D341Med (cell line): ENCODE results near the gene SOX8.

Experiments
- DNase-seq: peaks from one replicate; pipeline ENCODE4 v3.0.0; 2012; ENCODE audit warnings: low spot score

SOX8 gene

DNA sequence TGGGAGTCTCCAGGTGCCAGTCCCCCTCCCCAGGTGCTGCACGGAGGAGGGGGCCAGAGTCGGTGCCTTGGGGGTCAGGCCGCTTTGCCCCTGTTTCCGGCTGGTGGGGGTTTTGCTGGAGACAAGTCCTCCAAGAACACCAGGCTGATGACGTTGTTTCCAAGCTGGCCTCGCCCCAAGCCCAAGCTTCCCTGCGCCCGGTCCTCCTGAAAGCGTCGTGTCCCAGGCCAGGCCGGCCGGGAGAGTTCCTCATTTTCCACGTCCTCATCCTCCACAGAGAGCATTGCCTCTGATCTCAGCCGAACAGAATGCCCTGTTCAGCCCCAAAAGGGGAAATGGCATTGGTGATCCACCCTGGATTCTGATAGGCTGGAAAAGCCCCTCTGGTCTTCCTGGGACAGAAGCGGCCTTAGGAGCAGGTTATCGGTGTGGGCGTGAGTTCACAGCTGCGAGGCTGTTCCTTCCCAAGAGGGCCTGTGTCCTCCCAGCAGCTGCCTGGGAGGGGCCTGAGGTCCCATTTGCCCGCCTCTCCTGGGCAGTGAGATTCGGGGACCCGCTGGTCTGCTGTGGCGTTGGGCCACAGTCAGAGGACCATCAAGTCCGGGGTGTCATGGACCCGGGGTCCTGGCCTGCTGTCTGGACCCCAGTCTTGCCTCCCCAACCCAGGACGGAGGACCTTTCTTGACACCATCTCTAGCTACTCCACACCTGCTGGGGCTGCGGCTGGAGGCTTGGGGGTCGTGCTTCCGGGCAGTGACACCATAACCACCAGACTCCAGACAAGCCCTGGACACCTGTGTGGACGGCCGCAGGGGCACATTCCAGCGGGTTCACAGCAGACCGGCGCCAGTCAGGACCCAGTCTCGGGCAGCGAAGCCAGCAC lies 7.1 kb downstream of the SOX8 start:
- DNase-seq: no peak

DNA sequence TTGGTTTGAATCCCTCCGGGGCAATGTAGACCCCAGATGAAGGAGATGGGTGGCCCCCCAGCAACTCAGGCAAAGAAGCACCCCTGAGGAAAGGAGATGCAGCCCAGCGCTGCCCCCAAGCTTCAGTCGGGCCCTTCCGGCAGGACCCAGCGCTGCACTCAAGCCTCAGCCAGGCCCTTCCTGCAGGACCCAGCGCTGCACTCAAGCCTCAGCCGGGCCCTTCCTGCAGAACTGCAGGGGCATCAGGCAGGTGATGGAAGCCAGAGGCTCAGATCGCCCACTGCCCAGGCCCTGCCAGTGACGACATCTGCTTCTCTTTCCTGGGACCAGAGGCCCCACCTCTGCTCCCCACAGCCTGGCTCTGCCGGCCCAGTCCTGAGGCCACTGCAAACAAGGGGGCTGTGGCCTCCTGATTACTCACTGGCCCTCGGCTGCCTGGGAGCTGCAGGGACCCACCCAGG lies 7.8 kb downstream of the SOX8 start:
- DNase-seq: no peak

DNA sequence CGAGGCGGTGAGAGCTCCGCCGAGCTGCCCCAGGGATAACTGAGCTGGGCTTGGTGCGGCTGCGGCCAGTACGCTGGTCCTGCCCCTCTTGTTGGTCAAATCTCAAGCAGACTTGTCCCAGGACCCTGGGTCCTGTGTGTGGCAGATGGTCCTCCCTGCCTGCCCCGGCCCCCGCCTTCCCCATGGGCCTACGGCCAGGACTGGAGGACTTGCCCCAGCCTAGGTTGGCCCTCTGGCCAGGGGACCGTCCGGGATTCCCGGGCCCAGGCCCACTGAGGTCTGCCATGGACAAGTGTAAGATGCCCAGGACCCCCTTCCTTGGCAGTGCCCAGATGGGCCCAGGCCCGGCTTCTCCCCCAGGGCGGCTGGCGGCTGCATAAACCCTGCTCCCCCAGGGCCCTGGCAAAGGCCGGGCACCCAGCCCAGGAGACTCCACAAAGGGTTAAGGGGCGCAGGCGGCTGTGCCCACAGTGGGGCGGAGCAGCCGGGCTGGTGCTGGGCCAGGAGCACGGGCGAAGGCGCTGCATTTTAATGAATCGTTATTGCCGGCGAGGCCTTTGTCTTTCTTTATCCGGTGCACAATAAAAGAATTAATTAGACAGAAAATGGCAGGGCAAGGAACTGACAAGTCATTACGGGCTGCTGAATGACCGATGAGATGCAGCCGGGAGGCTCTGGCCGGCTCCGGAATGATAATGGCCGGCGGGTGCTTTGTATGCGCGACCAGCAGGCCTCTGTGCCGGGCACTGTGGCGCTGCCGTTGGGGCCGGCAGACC lies 9.1 kb downstream of the SOX8 start:
- DNase-seq: no peak

DNA sequence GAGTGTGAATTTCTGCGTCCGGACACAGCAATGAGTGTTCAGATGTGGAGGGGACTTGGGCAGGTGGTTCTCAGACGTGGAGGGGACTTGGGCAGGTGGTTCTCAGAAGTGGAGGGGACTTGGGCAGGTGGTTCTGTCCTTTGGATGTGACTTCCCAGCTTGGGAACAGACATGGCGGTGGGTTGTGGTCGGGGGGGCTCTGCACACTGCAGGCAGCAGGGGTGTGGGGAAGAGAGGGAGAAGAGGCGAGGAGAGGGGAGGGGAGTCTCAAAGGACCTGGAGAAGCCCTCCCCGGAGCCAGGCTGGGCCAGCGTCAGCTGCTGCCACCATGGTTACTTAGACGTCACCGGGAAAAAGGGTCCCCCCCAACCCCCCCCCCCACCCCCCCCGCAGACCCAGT lies 9.8 kb downstream of the SOX8 start:
- DNase-seq: no peak

DNA sequence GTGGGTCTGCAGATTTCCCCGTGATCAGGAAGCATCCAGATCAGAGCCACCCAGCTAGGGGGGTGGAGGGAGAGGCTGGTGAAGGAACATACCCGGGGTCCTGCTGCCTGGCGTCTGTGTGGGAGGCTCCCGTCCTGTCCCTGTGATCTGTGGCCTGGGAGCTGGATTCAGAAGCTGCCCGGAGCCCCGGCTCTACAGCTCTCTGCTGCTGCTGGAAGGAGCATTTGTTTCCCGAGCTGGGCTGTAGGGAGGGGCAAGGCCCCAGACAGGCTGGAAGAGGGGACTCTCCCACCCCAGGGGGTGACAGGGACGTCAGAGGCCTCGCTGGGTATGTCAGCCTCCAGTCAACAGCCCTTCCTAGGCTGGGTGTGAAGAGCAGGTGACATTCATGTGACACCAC lies 10.2 kb downstream of the SOX8 start:
- no peak for DNase-seq

DNA sequence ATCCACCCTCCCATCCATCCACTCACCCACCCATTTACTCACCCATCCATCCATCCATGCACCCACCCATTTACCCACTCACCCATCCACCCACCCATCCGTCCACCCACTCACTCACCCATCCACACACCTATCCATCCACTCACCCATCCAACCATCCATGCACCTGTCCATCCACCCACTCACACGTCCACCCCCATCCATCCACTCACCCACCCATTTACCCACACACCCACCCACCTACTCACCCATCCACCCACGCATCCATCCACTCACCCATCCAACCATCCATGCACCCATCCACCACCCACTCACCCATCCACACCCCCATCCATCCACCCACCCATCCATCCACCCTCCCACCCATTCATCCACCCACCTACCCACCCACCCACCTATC lies 12.2 kb downstream of the SOX8 start:
- no peak for DNase-seq

GRCh38 chr16:995087-995486 lies 13.5 kb downstream of the SOX8 start:
- no peak for DNase-seq

DNA sequence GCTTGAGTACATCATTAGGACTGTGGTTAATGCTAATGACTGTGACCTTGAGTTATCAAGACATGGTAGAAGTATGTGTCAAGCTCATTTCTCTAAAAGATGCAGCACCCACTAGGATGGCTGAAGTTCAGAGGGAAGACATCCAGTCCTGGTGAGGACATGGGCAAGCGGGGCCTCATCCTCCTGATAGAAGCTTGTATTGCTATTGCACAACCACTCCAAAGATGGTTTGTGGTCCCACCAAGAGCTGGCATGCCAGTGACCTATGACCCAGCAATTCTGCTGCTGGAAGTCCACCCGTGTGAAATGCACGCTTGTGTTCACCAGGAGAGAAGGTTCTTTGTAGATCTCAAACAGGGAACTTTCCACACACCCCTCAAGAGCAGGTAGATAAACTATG lies 14.2 kb downstream of the SOX8 start:
- no peak for DNase-seq

DNA sequence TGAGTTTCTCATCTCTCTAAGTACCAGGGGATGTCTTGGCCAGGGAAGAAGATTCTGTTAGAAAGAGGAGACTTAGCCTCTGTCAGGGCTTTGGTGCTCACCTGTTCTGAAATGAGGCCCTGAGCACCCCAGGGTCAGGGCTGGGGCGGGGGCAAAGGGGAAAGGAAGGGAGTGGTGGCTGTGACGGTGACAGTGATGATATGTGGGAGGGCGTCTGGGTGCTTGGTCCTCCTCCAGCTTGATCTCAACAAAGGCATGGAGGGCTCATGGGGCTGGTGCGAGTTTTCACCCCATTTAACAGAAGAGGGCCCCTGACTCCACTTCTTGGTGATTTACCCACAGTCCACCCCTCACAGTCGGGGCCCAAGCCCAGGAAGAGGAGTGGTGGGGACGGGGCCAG lies 15.1 kb downstream of the SOX8 start:
- no peak for DNase-seq

GRCh38 chr16:997440-998051 lies 16.0 kb downstream of the SOX8 start:
- no peak for DNase-seq

DNA sequence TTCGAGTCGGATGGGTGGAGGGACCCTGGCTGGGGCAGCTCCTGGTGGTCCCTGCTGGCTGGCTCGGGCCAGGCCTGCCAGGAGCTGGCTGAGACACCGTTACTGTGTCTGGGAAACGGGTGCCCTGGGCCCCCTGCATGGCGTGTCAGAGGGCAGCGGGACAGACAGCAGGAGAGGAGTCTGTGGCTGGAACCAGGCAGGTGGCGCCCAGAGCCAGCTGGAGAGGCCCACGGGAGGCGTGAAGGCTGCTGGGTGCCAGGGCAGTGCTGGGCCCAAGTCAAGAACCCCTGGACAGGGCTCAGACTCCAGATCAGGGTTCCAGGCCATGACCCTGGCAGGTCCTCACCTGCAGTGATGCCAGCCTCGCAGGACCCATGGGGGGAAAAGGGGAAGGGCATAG lies 16.6 kb downstream of the SOX8 start:
- no peak for DNase-seq

GRCh38 chr16:998615-999014 lies 17.0 kb downstream of the SOX8 start:
- DNase-seq: no peak

- DNase-seq: no peak
Observed at GRCh38 chr16:999677-1000076, 18.1 kb downstream of the SOX8 start.

- no peak for DNase-seq
Observed at GRCh38 chr16:1000608-1001007, 19.0 kb downstream of the SOX8 start.

DNA sequence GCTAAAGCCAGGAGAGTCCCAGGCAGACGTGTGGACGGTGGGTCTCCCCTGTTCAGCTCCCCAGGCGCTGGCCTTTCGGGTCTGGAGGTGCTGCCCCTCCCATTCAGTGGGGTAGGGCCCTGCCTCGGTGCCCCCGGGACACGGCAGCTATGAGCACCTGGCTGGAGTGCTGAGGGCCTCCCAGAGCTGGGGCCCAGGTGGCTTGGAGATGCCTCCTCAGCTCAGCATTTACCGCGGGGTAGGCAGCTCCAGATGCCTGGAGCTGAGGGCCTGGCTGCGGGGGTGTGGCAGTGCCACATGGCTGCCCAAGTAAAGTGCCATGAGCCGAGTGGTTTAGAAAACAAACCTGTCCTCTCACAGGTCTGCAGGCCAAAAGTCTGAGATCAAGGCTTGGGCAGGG lies 19.5 kb downstream of the SOX8 start:
- no peak for DNase-seq

GRCh38 chr16:1002399-1003166 lies 21.0 kb downstream of the SOX8 start:
- no peak for DNase-seq

- no peak for DNase-seq
Observed at GRCh38 chr16:1003391-1004347, 22.1 kb downstream of the SOX8 start.

- DNase-seq: no peak
Observed at GRCh38 chr16:1005286-1005685, 23.7 kb downstream of the SOX8 start.

DNA sequence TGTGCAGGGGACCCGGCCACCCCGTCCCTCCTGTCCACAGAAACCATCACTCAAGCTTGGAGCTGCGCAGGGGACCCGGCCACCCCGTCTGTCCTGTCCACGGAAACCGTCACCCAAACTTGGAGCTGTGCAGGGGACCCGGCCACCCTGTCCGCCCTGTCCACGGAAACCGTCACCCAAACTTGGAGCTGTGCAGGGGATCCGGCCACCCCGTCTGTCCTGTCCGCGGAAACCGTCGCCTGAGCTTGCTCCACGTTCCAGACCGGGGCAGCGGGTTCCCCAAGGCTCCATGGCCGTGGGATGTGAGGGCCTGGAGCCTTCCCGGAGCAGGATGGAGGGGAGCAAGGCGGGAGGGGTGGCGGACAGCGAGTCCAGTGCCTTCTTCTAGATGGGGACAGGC lies 25.2 kb downstream of the SOX8 start:
- no peak for DNase-seq

DNA sequence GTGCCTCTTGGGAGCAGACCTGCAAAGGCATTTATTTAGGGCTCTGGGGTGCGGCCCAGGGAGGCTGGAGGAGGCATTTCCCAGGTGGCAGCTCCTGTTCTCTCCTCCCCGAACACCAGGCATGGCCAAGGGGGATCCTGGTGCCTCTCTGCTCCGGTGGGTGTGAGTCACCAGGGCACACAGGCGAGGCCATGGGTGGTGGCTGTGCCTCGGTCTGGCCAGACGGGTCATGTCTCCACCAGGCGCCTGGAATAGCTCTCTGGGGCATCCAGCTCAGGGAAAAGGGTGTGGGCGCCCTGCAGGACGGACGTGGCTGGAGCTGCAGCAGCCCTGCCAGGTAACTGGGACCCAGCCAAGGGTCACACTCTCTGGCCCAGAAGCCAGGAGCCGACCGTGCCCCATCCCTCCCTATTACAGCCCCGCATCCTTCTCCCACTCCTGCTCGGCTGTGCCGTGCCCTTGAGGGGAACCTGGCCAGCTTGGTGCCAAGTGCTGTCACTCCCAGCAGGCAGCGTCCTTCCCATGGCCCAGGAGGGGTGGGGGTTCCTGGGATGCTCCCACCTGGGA lies 25.8 kb downstream of the SOX8 start:
- no peak for DNase-seq

- DNase-seq: no peak
Observed at GRCh38 chr16:1008085-1008484, 26.5 kb downstream of the SOX8 start.
